Measurements from ENCODE around the gene CCDC192. TPM values are rescaled to one million over a fixed set of nuclear protein-coding genes. Genes with fewer than 3 reads are reported as not detected.

CCDC192 gene
- total RNA-seq, 2 donors from 2014 or later: not detected

DNA sequence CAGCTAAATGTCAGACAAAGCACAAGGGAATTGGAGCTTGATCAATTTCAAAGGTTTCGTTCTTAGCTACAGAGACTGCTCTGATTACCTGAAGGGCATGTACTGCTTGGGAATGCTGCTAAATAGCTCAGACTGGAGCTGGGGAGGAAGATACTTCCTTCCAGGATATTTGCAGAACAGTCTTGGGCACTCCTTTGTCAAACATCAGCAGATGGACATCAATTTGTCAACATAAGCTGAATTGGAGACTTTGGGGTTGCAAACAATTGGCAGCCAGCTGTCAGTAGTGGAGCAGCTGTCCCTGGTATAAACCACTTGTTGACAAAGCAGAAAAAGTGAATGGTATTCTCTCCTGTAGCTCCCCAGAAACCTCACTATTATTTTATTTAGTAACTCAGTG is 182.0 kb downstream of the CCDC192 start:
- H3K4me1 Mint-ChIP-seq (ENCODE audit: low read depth in 2 of 2): no peaks in the 10 kb centered on the region
- H3K36me3 Mint-ChIP-seq: no peaks in the 10 kb centered on the region
- no peak overlapping the region for H3K4me3 Mint-ChIP-seq
- no peak for DNase-seq (ENCODE audit: low spot score)
- no peak for ATAC-seq
- H3K9me3 Mint-ChIP-seq: no peaks in the 10 kb centered on the region
- no peak overlapping the region for H3K27ac Mint-ChIP-seq
- peaks cover 0 to 3% of the 10 kb centered on the region in 2 donors for H3K27me3 Mint-ChIP-seq

GRCh38 chr5:127886081-127886480 is 182.9 kb downstream of the CCDC192 start:
- no peaks in the 10 kb centered on the region for H3K36me3 Mint-ChIP-seq
- H3K4me3 Mint-ChIP-seq: no peak overlapping the region
- DNase-seq (ENCODE audit: low spot score) (no peak), ATAC-seq (no peak)
- H3K4me1 Mint-ChIP-seq (ENCODE audit: low read depth in 2 of 2): no peaks in the 10 kb centered on the region
- no peak overlapping the region for H3K27ac Mint-ChIP-seq
- no peaks in the 10 kb centered on the region for H3K9me3 Mint-ChIP-seq
- H3K27me3 Mint-ChIP-seq: peaks cover 3 to 7% of the 10 kb centered on the region in 2 donors

DNA sequence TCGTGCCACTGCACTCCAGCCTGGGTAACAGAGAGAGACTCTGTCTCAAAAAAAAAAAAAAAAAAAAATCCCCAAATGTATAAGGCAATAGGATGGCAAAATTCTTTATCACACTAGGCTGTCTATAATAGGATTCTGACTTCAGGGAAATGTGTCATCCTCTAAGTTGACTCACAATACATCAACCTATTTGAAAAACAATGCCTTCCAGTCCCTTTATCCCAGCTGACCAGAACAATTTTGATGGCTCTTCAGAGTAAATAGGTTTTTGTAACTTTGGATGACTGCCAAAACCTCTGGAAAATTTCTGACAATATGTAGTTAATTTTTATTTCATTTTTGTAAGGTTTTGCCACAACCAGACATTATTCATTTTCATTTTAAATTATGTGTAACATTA is 184.1 kb downstream of the CCDC192 start:
- Mint-ChIP-seq H3K27ac (no peak overlapping the region), H3K27me3 (peaks cover 8 to 16% of the 10 kb centered on the region in 2 donors), H3K4me3 (no peak overlapping the region), H3K9me3 (no peaks in the 10 kb centered on the region), H3K4me1 (ENCODE audit: low read depth in 2 of 2) (no peaks in the 10 kb centered on the region), H3K36me3 (no peaks in the 10 kb centered on the region)
- no peak for DNase-seq (ENCODE audit: low spot score)
- ATAC-seq: no peak

- H3K27me3 Mint-ChIP-seq: peaks cover 8 to 16% of the 10 kb centered on the region in 2 donors
- no peaks in the 10 kb centered on the region for H3K4me1 Mint-ChIP-seq (ENCODE audit: low read depth in 2 of 2)
- no peak overlapping the region for H3K27ac Mint-ChIP-seq
- DNase-seq (ENCODE audit: low spot score): no peak
- no peak for ATAC-seq
- H3K4me3 Mint-ChIP-seq: no peak overlapping the region
- no peaks in the 10 kb centered on the region for H3K9me3 Mint-ChIP-seq
- H3K36me3 Mint-ChIP-seq: no peaks in the 10 kb centered on the region
Measured at GRCh38 chr5:127891942-127892341, 188.8 kb downstream of the CCDC192 start.

GRCh38 chr5:127892467-127893207 is 189.4 kb downstream of the CCDC192 start:
- H3K36me3 Mint-ChIP-seq: no peaks in the 10 kb centered on the region
- H3K27me3 Mint-ChIP-seq: peaks cover 8 to 16% of the 10 kb centered on the region in 2 donors
- H3K4me1 Mint-ChIP-seq (ENCODE audit: low read depth in 2 of 2): no peaks in the 10 kb centered on the region
- no peak overlapping the region for H3K27ac Mint-ChIP-seq
- ATAC-seq (no peak), DNase-seq (ENCODE audit: low spot score) (no peak)
- H3K9me3 Mint-ChIP-seq: no peaks in the 10 kb centered on the region
- H3K4me3 Mint-ChIP-seq: no peak overlapping the region

DNA sequence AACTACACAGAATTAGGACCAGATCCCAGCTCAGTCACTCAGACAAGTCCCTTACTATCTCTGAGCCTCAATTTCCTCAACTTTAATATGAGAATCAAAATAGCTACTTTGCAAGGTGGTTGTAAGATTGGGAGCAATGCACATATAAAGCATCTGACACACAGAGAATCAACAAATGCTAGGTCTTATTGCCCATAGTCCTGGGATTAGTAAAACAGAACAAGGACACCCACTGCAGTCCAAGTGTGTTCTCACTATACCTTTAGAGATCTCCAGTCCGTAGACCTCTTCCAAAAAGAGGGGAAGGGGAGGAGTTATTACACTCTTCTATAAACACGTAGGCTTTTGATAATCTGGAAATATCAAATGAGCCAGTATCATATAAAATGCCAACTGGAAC is 190.0 kb downstream of the CCDC192 start:
- no peak overlapping the region for H3K4me3 Mint-ChIP-seq
- H3K27ac Mint-ChIP-seq: no peak overlapping the region
- no peaks in the 10 kb centered on the region for H3K4me1 Mint-ChIP-seq (ENCODE audit: low read depth in 2 of 2)
- H3K36me3 Mint-ChIP-seq: no peaks in the 10 kb centered on the region
- H3K27me3 Mint-ChIP-seq: peaks cover 8 to 16% of the 10 kb centered on the region in 2 donors
- no peak for DNase-seq (ENCODE audit: low spot score)
- no peak for ATAC-seq
- no peaks in the 10 kb centered on the region for H3K9me3 Mint-ChIP-seq

- Mint-ChIP-seq H3K4me1 (ENCODE audit: low read depth in 2 of 2) (peaks cover 0 to 5% of the 10 kb centered on the region in 2 donors), H3K27me3 (peaks cover 8 to 16% of the 10 kb centered on the region in 2 donors), H3K9me3 (no peaks in the 10 kb centered on the region), H3K4me3 (no peak overlapping the region), H3K36me3 (no peaks in the 10 kb centered on the region), H3K27ac (no peak overlapping the region)
- ATAC-seq: no peak
- no peak for DNase-seq (ENCODE audit: low spot score)
Measured at GRCh38 chr5:127894461-127894860, 191.3 kb downstream of the CCDC192 start.

- Mint-ChIP-seq H3K9me3 (no peaks in the 10 kb centered on the region), H3K4me1 (ENCODE audit: low read depth in 2 of 2) (peaks cover 0 to 5% of the 10 kb centered on the region in 2 donors), H3K36me3 (no peaks in the 10 kb centered on the region), H3K27ac (no peak overlapping the region), H3K4me3 (no peak overlapping the region), H3K27me3 (peaks cover 0 to 3% of the 10 kb centered on the region in 2 donors)
- DNase-seq (ENCODE audit: low spot score) (no peak), ATAC-seq (peak in 1 of 2 donors; percentile 80)
Measured at GRCh38 chr5:127898551-127899213, 195.5 kb downstream of the CCDC192 start.

GRCh38 chr5:127899214-127899610 is 196.0 kb downstream of the CCDC192 start:
- no peak for ATAC-seq
- Mint-ChIP-seq H3K9me3 (no peaks in the 10 kb centered on the region), H3K4me3 (no peak overlapping the region), H3K27me3 (peaks cover 0 to 3% of the 10 kb centered on the region in 2 donors), H3K4me1 (ENCODE audit: low read depth in 2 of 2) (peaks cover 0 to 5% of the 10 kb centered on the region in 2 donors), H3K36me3 (no peaks in the 10 kb centered on the region), H3K27ac (no peak overlapping the region)
- no peak for DNase-seq (ENCODE audit: low spot score)

DNA sequence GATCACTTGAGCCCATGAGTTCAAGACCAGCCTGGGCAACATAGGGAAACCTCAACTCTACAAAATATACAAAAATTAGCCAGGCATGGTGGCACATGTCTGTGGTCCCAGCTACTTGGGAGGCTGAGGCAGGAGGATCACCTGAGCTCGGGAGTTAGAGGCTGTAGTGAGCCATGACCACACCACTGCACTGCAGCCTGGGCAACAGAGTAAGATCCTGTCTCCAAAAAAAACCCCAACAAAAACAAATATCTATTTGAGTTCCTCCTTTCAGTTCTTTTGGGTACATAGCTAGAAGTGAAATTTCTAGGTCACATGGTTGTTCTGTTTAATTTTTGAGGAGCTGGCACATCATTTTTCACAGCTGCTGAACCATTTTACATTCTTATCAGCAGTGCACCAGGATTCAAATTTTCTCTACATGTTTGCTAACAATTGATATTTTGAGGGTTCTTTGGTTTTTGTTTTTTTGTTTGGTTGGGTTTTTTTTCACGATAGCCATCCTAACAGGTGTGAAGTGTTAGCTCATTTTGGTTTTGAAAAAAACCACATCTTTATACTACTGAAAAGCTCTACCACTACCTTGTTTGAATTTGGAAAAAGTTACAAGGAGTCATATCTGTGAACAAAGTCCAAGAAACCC is 203.5 kb downstream of the CCDC192 start:
- Mint-ChIP-seq H3K27me3 (peaks cover 3 to 7% of the 10 kb centered on the region in 2 donors), H3K9me3 (no peaks in the 10 kb centered on the region), H3K4me3 (no peak overlapping the region), H3K36me3 (no peaks in the 10 kb centered on the region), H3K27ac (no peak overlapping the region), H3K4me1 (ENCODE audit: low read depth in 2 of 2) (no peaks in the 10 kb centered on the region)
- DNase-seq (ENCODE audit: low spot score) (no peak), ATAC-seq (no peak)

GRCh38 chr5:127907907-127908306 is 204.7 kb downstream of the CCDC192 start:
- no peak for ATAC-seq
- H3K36me3 Mint-ChIP-seq: no peaks in the 10 kb centered on the region
- H3K27me3 Mint-ChIP-seq: peaks cover 3 to 12% of the 10 kb centered on the region in 2 donors
- H3K4me3 Mint-ChIP-seq: no peak overlapping the region
- no peak for DNase-seq (ENCODE audit: low spot score)
- H3K9me3 Mint-ChIP-seq: no peaks in the 10 kb centered on the region
- no peak overlapping the region for H3K27ac Mint-ChIP-seq
- no peaks in the 10 kb centered on the region for H3K4me1 Mint-ChIP-seq (ENCODE audit: low read depth in 2 of 2)

DNA sequence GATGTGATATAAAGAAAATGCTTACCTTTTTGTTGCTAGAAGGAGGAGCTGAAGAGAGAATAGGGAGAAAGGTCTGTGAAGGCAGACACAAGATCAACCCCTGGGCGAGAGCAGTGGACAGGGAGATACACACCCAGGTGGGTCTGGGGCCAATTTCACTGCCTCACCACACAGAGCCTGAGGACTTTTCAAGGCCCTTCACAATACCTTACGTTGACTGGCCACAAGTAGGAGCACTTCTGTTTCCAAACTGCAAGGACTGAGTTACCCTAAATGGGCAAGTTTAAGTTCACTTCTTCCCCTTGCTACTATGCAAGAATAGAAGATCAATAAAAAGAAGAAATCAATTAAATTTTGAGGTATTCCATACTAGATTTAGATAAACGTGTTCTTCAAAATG is 205.9 kb downstream of the CCDC192 start:
- H3K4me1 Mint-ChIP-seq (ENCODE audit: low read depth in 2 of 2): no peaks in the 10 kb centered on the region

GRCh38 chr5:127909821-127910220 is 206.6 kb downstream of the CCDC192 start:
- no peaks in the 10 kb centered on the region for H3K9me3 Mint-ChIP-seq
- no peak overlapping the region for H3K4me3 Mint-ChIP-seq
- no peaks in the 10 kb centered on the region for H3K36me3 Mint-ChIP-seq
- H3K27ac Mint-ChIP-seq: no peak overlapping the region
- H3K4me1 Mint-ChIP-seq (ENCODE audit: low read depth in 2 of 2): no peaks in the 10 kb centered on the region
- ATAC-seq (no peak), DNase-seq (ENCODE audit: low spot score) (no peak)
- H3K27me3 Mint-ChIP-seq: peaks cover 3 to 13% of the 10 kb centered on the region in 2 donors

More for the DNA sequence above, 205.9 kb downstream of the CCDC192 start:
- DNase-seq (ENCODE audit: low spot score) (no peak), ATAC-seq (peak; percentile 40 to 49)
- Mint-ChIP-seq H3K4me3 (no peak overlapping the region), H3K9me3 (no peaks in the 10 kb centered on the region), H3K36me3 (no peaks in the 10 kb centered on the region), H3K27ac (no peak overlapping the region), H3K27me3 (peaks cover 3 to 13% of the 10 kb centered on the region in 2 donors)

Data from natural killer cell treated with Interleukin-12 subunit alpha and Interleukin-12 subunit beta and Interleukin-15 and Interleukin-18, amount 100 ng/mL, for 72 hours (primary cell).